SK-N-MC (cell line): ENCODE results near the gene LDAH.

Experiments used
- EZH2 ChIP-seq: fragments of 200-600 bp; sonication (generic); IDR thresholded peaks from one replicate; pipeline ENCODE4 v1.6.1; 2017; ENCODE audit warnings: antibody characterized with exemption
- POLR2AphosphoS5 ChIP-seq: IDR thresholded peaks from 2 replicates; pipeline ENCODE4 v1.6.1; 2012; ENCODE audit warnings: mild to moderate bottlenecking, low read depth, low read length, borderline replicate concordance

DNA sequence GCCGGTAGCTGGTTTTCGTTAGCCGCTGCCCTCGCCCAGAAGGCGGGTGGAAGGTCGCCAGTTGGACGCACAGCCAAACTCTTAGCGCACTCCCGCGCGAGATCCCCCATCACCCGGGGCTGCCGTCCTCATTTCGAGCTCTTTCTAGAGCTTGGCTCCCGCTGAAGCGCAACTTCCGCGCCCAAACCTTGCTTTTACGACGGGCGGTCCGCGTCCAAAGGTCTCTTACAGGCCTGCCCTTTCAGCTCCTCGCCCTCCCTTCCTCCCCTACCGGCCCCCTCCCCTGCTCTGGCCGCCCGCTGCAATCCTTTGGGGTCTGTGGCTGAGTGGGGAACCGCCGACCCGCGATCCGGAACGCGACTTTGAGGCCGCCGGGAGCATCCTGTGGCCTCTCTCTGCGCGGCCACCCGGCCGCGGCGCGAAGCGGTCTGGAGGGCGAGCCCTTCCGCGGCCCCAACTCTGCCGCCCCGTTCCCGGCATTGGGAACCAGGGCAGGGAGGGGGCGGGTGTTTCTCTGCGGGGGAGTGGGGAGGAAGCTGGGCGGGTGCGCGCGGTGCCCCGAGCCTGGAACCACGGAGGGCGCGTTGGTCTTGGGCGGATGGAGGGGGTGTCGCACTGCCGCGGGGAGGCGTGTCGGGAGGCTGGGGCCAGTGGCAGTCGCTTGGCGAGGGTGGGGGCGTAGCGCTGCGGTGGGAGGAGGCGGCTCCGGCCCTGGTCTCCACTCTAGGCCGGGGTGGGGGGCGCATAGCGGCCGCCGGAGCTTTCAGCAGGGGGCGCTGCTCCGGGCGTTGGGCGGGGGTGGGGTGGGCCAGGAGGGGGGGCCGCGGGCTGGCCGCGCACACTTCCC lies 156.4 kb downstream of the LDAH start, which contains the start of gene GDF7:
- TF ChIP-seq POLR2AphosphoS5 (no peak), EZH2 (peak; percentile 58)
